Globus pallidus (tissue), 1 donor: ENCODE data around the gene PARM1.
"Not testable (repeated sequence)": the region's sequence is repeated elsewhere in the genome, so short reads cannot be mapped to it uniquely, and the experiment has no call there.

Experiments
- DNase-seq: peaks from one replicate; pipeline ENCODE4 v3.0.0-alpha.2; 2015; ENCODE audit warnings: low spot score

The PARM1 gene

DNA sequence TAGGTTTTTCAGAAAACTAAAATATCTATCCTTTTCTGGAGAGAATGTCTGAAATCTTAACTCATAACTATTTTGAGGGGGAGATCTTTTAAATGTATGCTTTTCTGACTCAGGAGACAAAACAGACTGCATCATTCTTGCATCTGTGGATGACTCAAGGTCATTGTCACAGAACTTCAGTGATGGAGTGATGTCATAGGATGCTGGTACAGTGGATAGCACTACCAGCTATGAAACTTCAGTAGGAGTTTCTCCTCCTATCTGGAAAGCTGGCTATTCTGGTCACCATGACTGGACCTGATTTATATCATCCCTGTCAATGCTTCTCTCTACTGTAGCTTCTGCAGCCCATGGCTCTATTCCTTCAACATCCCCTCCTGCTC is 50.3 kb downstream of the PARM1 start:
- no peak for DNase-seq

DNA sequence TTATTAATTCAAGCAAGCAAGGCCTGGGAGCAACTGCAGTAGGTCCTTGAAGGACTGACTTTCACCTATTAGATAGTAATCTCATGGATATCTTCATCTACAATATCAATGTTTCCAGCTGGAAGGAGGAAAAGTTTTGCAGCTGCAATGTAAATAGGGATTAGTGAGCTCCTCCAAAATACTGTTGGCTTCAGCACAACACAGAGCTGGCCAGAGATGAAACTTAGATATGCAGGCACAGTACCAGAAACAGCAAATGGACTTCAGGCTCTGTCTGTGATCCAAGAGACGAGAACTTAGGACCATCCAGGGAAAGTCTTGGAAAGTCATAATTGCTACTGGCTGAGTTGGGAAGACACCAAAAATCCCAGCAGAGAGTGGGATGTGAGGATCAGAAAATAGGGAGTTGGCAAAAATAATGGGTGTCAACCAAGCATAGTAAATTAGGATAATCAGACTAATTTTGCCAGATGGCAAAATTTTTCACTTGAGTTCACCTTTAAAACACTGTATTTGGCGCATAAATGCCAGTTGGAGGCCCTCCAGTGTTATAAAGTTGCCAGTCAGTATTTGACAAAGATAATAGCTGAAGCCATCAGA is 57.5 kb downstream of the PARM1 start:
- no peak for DNase-seq

DNA sequence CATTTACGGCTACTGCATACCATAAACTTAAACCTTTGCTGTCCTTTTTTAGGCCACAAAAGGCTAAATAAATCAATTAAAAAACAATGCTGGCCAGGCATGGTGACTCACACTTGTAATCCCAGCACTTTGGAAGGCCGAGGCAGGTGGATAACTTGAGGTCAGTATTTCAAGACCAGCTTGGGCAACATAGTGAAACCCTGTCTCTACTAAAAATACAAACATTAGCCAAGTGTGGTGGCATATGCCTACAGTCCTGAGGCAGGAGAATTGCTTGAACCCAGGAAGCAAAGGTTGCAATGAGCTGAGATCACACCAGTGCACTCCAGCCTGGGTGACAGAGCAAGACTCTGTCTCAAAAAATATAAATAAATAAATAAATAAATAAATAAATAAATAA is 61.5 kb downstream of the PARM1 start:
- DNase-seq: not testable (repeated sequence)

GRCh38 chr4:74996996-74997395 is 64.1 kb downstream of the PARM1 start:
- no peak for DNase-seq

GRCh38 chr4:74997948-74998729 is 65.2 kb downstream of the PARM1 start:
- DNase-seq: no peak

GRCh38 chr4:74999714-75000309 is 66.9 kb downstream of the PARM1 start:
- no peak for DNase-seq

DNA sequence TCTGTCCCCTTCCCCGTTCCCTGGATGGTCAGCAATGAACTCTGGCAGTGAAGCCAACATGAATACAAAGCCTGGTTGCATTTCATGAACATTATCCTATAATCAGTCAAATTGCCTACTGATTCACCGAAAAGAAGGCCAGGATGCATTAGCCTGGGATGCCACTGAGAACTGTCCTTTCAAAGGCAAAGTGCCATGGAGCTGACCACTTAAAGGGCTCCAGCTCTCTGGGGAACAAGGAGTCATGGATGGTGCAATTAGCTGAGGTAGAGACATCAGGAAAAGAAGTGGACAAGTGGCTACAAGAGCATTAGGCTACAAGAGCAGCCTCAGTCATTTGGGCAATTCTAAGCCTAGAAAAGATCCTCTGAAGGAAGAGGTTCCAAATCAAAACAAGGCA is 69.0 kb downstream of the PARM1 start:
- no peak for DNase-seq

DNA sequence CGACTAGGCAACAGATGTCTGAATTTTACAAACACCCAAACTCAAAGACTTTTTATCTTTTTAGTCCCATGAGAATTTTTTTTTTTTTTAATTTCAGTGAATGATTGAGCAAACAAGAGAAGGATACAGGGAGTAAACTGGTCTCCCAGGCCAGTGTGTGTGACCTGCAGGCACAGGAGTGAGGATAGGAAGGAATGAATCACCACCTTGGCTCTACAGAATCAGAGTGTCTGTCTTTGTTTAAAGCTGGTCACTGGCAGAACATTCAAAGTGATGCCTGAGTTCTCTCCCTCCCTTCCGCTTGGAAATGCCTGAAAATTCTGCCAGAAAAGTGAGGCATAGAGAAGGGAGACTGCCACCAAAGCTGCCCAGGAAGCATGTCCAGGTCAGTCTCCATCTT is 69.5 kb downstream of the PARM1 start:
- no peak for DNase-seq

DNA sequence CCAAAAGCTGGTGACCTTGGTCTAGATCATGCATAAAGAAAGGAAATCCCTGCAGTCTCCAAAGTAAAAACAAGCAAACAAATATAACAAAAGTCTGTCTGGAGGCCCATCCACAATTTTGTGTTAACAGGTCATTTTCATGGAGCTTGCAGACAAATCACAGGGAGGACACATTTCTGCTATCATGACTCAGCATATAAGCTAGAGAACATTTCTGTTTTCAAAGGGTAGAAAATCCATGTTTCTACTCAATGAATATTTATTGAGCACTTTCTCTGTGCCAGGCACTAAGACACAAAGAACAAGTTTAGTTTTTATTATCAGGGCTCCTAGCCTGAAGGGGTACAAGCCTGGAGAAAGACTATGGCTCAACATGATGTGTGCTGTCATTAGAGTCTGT is 71.1 kb downstream of the PARM1 start:
- DNase-seq: no peak

DNA sequence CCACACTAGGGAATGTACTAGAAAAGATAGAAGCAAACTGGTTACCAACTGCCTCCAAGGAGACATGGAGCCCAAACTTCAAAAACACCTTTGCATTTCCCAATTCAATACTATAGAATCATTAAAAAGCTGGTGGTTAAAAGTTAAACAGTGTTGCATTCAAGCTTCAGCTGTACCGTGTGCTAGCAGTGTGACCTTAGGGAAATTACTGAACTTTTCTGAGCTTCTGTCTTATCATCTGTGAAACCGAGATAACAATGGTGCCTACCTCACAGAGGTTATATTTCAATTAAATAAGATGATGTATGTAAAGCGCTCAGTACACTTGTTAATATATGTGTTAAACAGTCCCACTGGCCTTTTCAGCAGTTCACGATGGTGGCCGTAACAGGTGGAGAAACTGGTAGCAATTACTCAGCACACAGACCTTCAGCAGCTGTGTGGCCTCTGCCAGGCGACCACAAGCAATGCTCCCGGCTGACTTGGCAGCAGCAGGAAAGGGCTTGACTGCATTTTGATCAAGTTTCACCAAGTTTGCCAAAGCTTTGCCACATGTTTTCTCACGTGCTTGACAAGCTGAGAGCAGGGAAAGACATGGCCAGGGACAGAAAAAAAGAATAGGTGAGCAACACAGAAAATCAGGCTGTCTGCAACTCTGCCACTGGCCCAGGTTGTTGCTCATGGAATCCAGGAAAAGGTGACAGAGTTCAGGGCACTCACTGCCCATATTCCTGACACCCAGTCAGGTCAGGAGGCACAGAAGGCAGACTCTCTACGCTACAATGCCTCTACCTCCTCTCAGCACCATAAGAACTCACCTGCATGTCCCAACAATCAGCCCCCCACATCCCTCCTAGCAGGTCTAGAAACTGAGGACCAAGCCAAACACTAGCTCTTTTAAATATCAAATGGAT is 72.1 kb downstream of the PARM1 start:
- no peak for DNase-seq

GRCh38 chr4:75005727-75006126 is 72.8 kb downstream of the PARM1 start:
- DNase-seq: no peak

DNA sequence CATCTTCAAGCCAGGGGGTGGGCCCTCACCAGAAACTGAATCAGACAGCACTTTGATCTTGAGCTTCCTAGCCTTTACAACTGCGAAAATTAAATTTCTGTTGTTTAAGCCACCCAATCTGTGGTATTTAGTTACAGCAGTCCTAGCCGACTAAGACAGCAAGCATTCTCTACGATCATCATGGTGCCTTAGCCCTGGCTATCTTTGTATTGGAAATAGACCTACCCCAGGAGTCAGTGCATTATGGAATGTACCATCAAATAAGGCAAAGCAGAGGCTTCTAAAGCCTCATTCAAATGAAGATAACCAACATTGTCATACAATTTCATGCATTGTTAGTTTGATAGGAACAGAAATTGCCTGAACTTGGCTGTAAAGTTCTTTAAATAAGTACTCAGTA is 75.0 kb downstream of the PARM1 start:
- DNase-seq: no peak

DNA sequence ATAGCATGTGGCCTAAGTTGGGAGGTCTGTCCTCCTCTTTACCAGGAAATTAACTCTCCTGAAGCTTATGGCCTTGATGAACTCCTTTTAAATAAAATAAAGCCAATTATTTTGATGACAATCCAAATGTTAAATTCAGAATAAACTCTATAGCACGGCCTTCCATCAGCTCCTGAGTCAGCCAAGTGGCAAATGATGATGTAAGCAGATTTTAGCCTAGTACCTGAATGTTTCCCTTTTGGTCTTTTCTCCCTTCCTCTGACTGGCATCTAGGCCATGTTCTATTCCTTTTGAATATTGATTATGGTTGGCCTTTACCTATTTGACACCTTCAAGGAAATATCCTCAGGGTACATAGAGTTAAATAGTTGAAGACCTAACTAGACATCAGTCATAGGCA is 76.2 kb downstream of the PARM1 start:
- no peak for DNase-seq

DNA sequence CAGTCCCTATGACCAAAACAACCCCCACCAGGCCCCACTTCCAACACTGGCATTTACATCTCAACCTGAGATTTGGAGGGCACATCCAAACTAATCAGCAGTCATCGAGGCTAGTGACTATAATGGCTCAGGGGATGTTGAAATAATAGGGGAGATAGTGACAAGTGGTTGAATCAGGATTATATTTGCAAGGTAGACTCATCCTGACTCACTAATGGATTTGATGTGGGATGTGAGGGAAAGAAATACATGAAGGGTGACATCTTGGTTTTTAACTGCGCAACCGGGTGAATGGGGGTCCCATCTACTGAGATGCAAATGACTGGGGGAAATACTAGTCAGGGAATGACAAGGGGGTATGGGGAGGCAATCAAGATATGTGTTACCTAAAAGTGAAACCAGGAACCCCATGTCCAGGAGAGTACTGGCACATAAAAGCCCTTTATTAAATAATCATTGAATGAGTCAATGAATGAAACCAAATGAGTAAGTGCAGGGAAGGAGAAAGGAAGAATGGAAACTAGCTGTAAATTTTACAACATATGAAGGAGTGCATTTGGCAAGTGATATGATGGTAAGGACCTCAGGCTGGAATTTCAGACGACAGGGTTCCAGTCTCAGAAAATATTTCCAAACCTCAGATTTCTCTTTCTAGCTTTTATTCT is 78.3 kb downstream of the PARM1 start:
- no peak for DNase-seq

GRCh38 chr4:75015627-75016026 is 82.7 kb downstream of the PARM1 start:
- DNase-seq: no peak

GRCh38 chr4:75016472-75016871 is 83.6 kb downstream of the PARM1 start:
- no peak for DNase-seq

DNA sequence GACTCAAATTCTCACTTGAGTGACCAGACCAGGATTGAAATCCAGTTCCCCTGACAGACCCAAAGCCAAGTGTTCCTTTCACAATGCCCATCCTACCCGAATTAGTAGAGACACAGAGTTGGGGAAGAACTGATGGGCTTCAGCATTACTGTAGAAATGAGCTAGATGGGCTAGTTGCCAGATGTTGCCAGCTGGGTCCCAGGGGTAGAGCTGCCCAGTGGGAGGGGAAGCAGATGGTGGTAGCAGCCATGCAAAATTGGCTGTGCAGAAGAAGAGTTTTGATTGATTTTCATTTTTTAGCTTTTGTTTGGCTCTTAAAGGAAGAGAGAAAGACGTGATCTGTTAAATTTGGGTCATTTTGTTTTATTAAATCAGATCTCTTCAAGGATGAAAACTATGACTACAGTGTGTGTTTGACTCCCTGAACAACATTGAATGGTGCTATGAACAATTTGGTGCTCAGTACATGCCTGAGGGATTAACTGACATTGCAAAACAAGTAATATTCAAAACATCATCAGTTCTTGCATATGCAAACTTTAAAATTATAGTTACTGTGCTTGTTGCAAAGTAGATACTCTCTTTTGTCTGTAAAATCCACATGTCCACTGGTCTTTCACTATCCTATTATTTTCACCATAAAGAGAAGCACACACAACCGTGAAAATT is 86.0 kb downstream of the PARM1 start:
- DNase-seq: no peak

DNA sequence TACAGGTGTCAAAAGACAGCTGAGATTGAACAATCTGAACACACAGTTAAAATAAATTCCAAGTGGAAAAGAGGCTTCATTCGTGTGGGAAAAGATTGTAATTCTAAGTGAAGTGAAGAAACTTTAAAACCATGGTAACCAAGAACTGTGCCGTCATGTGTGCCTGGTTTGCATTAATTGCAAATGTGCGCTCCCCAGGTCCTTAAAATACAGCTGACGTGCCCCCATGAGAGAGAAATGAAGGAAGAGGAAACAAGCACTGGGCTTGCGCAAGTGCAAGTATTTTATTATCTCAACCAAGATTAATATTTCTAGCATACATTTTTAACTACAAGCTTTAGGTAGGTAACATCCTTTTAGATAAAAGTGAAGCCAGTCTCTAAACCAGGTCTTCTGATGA is 92.5 kb downstream of the PARM1 start:
- no peak for DNase-seq

- DNase-seq: no peak
Measured at GRCh38 chr4:75028196-75028854, 95.4 kb downstream of the PARM1 start.

GRCh38 chr4:75030028-75030427 is 97.1 kb downstream of the PARM1 start:
- DNase-seq: no peak
